Thyroid gland (tissue), 4 donors: ENCODE measurements around the gene TH.

Source experiments
- POLR2A ChIP-seq, 2 donors: fragments of 450-650 bp; IDR thresholded peaks; one replicate each; pipeline ENCODE4 v1.6.1; 2017; ENCODE audit warnings: antibody characterized with exemption in 2 of 2, mild to moderate bottlenecking in 2 of 2, moderate library complexity in 1 of 2
- TF ChIP-seq, protein P1 (sequence below), 6 experiments: fragments of 200-600 bp in 3 of 6; fragments of 450-650 bp in 3 of 6; sonication (generic) in 3 of 6; IDR thresholded peaks; one replicate each; pipeline ENCODE4 v1.5.1; 2016 to 2019; ENCODE audit warnings: antibody characterized with exemption in 6 of 6, mild to moderate bottlenecking in 2 of 6, inconsistent platforms in 1 of 6, moderate library complexity in 1 of 6

DNA sequence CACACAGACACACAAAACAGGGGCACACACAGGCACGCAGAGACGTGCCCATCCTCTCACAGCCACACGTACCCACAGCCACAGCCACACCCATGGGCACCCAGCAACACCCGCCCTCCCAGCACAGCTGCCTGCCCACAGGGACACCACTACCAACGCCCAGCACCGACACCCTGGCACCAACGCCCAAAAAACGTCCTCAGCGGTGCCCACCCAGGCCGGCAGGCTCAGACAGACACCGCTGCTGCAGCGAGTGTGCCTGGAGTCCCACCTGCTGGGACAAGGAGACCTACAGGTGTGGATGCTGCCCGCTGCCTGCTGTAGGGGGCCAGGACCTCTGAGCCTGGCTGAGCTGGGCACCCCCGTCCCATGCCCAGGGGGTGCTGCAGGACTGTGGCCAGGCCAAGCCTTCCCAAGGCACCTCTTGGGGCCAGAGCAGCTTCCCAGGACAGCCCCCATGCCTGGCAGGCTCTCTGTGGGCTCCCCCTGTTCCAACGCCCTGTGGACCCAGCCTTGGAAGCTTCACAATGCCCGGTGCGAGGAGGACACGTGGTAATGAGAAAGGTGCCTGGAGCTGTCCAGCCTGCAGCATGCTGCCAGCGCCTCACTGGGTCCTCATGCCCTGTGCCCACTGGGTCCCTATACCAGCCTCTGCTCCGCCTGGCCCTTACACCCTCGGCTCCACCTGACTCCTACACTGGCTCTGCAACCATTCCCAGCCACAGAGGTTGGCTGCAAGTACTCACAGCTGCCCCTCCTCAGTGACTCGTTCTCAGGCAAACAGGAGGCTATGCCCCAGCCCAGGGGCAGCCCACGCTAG lies 45.8 kb upstream of the TH start:
- TF ChIP-seq, protein P1, sequence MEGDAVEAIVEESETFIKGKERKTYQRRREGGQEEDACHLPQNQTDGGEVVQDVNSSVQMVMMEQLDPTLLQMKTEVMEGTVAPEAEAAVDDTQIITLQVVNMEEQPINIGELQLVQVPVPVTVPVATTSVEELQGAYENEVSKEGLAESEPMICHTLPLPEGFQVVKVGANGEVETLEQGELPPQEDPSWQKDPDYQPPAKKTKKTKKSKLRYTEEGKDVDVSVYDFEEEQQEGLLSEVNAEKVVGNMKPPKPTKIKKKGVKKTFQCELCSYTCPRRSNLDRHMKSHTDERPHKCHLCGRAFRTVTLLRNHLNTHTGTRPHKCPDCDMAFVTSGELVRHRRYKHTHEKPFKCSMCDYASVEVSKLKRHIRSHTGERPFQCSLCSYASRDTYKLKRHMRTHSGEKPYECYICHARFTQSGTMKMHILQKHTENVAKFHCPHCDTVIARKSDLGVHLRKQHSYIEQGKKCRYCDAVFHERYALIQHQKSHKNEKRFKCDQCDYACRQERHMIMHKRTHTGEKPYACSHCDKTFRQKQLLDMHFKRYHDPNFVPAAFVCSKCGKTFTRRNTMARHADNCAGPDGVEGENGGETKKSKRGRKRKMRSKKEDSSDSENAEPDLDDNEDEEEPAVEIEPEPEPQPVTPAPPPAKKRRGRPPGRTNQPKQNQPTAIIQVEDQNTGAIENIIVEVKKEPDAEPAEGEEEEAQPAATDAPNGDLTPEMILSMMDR (IDR thresholded peaks at IDR 0.05), result no peak
- no peak for TF ChIP-seq POLR2A (IDR thresholded peaks at IDR 0.05)
